Measurements from ENCODE around the gene SNCG.

Gene SNCG

DNA sequence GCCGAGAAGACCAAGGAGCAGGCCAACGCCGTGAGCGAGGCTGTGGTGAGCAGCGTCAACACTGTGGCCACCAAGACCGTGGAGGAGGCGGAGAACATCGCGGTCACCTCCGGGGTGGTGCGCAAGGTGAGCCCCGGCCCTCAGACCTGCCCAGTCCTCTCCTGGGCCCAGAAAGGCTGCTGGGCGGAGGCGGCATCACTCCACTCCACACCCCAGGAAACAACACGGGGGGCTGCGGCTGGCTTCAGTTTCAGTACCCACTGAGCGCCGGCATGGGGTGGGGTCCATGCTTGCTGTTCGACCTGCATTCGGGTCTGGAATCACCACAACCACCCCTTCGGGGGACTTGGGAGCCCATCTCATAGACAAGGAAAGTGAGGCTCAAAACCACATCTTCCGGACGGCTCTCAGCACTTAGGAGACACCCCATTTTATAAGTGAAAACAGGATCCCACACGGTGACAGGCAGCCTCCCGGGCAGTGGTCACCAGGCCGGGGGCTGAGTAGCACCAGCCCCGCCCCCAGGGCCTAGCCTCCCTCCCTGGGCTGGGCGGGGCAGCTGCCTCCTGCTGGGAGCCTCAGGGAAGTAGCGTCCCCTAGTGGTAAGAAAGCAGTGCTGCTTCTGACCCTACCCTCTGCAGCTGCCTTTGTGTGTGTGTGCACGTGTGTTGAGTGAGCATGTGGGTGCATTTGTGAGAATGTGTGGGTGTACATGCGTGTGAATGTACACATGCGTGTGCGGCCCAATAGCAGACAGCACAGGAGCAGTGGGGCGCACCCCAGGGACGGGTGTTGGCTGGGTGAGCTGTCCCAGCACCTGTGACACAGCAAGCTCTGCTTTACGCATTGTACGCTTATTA is 1.8 kb downstream of the SNCG start:
- in situ Hi-C loops (cut with HindIII; ENCODE audit: low sequenced_read_pairs), result no loop called here

GRCh38 chr10:86960863-86961434 is 2.5 kb downstream of the SNCG start:
- in situ Hi-C loops (cut with HindIII; ENCODE audit: low sequenced_read_pairs), result no loop called here

GRCh38 chr10:86961481-86962091 is 3.2 kb downstream of the SNCG start:
- in situ Hi-C loops (cut with HindIII; ENCODE audit: low sequenced_read_pairs), result no loop called here

DNA sequence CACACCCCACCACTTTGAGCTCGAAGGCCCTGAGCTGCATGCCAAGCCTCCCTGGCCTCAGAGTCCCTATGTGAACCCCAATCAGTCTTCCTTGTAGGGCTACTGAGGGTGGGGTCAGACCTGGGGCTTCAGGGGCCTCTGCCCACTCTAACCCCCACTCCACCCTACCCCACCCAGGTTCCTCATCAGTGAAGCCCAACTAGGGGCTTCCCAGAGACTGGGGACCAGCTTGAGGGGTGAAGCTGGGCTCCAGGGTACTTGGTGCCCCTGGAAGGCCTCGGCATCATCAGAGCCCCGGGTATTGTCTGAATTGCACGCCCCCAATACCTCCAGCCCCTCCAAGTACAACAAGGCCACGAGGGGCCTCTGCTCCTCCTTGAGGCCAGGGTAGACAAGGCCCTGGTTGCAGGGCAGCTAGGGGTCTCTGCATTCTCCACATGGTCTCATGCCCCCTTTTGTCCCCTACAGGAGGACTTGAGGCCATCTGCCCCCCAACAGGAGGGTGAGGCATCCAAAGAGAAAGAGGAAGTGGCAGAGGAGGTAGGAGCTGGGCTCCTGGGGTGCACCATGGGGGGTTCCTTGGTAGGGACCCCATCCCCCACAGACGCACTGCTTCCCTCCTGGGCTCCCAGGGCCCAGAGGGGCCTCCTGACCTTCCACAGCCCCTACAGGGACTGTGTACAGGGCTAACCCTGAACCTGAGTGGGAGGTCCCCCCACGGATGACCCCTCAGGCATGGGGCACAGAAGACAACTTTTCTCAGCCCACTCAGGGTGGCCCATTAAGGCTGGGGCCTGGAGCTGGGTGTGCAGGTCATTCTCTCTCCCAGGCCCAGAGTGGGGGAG is 4.0 kb downstream of the SNCG start:
- in situ Hi-C loops (cut with HindIII; ENCODE audit: low sequenced_read_pairs), result no loop called here

DNA sequence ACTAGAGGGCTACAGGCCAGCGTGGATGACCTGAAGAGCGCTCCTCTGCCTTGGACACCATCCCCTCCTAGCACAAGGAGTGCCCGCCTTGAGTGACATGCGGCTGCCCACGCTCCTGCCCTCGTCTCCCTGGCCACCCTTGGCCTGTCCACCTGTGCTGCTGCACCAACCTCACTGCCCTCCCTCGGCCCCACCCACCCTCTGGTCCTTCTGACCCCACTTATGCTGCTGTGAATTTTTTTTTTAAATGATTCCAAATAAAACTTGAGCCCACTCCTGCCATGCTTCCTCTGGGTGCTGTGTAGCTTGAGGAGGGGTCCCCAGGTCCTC is 4.5 kb downstream of the SNCG start:
- in situ Hi-C loops (cut with HindIII; ENCODE audit: low sequenced_read_pairs), result no loop called here

- in situ Hi-C loops (cut with HindIII; ENCODE audit: low sequenced_read_pairs), result no loop called here
Measured at GRCh38 chr10:86963341-86963919, 5.0 kb downstream of the SNCG start.

DNA sequence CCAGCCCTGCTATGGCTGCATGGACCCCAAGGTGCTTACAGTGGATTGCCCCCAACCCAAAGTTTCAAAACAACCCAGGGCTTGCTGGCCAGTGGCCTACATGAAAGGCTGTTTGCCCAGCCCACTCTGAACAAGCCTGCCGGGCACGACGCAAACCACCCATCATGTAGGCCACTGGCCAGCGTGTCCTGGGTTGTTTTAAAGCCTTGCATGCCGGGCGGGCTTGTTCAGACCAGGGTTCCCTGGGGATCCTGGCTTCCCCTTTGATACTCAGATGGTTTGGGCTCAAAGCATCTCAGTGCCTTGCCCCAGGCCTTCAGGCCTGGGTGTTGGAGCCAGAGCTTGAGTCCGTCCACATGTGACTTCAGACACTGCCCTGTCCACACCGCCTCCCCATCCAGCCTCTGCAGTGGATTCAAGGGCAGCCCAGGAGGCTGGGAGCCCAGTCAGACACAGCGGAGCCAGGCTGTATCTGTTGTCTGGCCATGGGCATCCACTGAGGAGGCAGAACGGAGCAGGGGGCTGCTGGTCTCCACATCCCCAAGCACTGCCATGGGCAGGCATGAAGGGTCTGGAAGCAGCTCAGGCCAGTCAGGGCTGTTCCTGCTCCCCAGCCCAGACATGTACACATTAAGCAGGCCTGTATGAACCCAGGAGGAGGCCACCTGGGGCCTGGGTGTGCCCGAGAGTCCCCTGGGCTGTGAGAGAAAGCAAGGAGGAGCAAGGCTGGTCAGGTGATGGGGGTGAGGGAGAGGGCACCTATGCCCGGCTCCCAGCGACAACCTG is 5.9 kb downstream of the SNCG start:
- in situ Hi-C loops (cut with HindIII; ENCODE audit: low sequenced_read_pairs), result no loop called here

DNA sequence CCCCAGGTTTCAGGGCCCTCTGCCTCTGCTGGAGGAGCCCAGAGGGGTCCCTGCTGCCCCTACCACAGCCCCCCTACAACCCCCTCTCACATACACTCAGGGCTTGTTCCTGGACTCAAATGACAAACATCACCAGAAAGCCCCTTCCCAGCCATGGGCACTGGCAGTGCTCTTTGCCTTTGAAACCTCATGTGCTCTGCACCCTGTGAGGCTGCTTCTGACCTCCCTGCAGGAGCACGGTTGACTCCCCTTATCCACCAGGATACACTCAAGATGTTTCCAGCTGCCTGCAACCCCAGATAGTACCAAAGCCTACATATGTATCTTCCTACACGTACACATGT is 6.4 kb downstream of the SNCG start:
- in situ Hi-C loops (cut with HindIII; ENCODE audit: low sequenced_read_pairs), result no loop called here

DNA sequence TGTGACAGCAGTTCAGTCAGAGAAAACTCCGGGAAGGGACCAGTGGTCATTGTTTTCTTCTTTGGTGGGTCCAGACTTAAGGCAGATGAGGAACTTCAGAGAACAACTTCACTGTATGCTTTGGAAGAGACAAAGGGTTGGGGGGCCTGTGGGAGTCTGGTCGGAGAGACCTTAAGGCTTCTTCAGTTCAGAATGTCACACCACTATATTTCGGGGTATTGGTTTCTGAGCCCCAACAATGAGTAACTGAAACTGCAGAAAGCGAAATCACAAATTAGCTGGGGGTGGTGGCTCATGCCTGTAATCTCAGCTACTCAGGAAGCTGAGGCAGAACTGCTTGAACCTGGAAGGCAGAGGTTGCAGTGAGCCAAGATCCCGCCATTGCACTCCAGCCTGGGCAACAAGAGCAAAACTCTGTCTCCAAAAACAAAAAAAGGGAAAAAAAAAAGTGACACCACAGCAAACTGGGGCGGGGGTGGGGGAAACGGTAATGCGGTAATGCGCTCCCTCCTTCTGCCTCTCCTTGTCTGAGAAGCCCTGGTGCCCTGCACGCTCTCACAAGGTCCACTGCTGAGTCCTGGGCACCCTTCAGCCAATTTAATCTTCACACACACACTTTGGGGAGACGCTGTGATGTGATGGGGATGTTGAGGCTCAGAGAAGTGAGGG is 7.7 kb downstream of the SNCG start:
- in situ Hi-C loops (cut with HindIII; ENCODE audit: low sequenced_read_pairs), result no loop called here

DNA sequence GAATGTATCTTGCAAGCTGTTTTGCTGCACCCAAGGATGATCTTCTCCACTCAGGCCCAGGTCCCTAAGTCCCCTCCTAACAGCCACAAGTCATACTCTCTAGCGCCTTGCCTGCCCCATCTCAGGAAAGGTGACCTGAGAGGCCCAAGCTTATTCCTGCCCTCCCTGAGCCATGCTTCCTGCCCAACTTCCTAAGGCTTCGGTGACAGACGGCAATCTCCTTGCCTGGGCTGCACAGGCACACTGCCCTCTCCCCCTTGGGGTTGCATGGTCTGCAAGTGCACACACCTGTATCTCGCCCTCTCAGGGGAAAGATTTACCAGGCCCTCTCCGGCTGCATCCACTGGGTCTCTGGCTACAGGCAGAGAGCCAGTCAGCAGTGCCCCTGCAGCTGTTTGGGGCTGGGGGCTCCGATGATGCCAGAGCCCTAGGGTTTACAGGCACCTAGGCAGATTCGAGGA is 9.1 kb downstream of the SNCG start:
- in situ Hi-C loops (cut with HindIII; ENCODE audit: low sequenced_read_pairs), result no loop called here

- in situ Hi-C loops (cut with HindIII; ENCODE audit: low sequenced_read_pairs), result no loop called here
Measured at GRCh38 chr10:86968271-86968993, 10.0 kb downstream of the SNCG start, which contains the start of gene ADIRF. ADIRF (plus strand) TSS chr10:86968482; CDS start chr10:86968545, 63 bp downstream.

GRCh38 chr10:86968994-86969355 is 10.6 kb downstream of the SNCG start:
- in situ Hi-C loops (cut with HindIII; ENCODE audit: low sequenced_read_pairs), result no loop called here

- in situ Hi-C loops (cut with HindIII; ENCODE audit: low sequenced_read_pairs), result no loop called here
Measured at GRCh38 chr10:86969421-86970041, 11.1 kb downstream of the SNCG start.

DNA sequence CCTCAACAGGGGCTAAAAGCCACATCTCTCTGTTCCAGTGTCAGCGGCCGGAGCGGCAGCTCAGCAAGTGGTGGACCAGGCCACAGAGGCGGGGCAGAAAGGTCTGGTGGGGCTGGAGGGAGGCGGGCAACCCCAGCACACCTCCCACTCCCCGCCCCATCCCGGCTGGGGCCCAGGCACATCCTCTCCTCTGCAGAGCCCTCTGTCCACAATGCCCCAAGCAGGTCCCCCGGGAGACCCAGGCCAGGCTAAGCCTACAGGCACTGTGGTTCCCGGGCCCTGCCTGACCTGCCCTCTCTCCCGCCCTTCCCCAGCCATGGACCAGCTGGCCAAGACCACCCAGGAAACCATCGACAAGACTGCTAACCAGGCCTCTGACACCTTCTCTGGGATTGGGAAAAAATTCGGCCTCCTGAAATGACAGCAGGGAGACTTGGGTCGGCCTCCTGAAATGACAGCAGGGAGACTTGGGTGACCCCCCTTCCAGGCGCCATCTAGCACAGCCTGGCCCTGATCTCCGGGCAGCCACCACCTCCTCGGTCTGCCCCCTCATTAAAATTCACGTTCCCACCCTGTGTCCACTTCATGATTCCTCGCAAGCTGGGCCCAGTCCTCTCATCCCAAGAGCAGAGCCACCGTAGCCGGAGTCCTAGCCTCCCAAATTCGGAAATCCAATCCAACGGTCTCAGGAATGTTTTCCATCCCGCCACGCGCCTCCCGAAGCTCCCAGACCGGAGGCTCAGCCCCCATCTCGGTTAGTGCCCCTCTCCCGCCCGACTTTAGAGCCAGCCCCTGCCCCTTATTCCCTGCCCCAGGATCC is 12.0 kb downstream of the SNCG start:
- in situ Hi-C loops (cut with HindIII; ENCODE audit: low sequenced_read_pairs), result no loop called here

DNA sequence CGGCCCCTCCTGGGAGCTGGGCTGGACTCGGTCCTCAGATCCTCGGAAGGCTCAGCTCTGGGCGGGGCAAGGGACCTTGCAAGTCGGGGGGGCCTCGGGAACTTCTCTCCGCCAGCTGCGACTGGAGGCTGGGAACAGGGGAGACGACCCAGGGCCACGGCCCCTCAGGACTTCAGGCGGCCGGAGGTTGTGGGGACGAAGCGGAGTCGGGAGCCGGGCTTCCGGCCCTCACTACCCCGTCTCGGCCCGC is 12.5 kb downstream of the SNCG start:
- in situ Hi-C loops (cut with HindIII; ENCODE audit: low sequenced_read_pairs), result no loop called here

DNA sequence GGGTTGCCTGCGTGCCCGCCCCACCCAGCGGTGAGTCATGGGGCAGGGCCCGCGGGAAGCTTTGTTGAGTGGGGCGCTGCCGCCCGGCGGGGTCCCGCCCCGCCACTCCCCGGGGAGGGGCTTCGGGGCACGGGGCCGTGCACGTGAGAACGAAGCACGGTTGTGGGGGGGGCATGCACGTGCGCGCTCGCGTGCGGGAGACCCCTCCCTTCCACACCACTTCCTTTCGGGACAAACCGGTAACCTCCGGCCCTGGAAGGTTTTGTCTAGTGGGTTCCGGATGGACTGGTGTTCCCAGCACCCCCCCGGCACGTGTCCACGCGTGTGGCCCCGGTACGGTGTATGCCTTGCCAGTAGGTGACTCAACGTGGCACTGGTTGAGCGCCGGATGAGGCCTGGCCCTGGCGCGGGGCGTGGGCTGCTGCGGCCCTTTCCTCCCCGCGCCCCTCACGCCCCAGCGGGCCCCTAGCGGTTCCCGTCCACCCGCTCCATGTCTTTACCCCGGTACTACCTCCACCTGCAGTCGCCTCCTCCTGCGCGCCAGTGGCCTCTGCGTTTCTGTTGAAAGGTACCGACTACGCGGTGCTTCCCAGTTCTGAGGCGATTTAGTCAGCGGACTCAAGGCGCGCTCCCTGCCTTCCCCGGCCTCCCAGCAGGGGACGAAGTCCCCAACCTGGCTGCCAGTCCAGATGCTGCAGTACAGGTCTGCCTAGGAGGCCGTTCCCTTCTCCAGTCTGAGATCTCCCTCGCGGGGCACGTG is 13.0 kb downstream of the SNCG start:
- in situ Hi-C loops (cut with HindIII; ENCODE audit: low sequenced_read_pairs), result no loop called here

GRCh38 chr10:86972613-86973380 is 14.4 kb downstream of the SNCG start:
- in situ Hi-C loops (cut with HindIII; ENCODE audit: low sequenced_read_pairs), result no loop called here
